IPS-NIHi7 (cell line): ENCODE measurements around the gene VSIR.

Experiments used
- DNase-seq: peaks from one replicate; pipeline ENCODE4 v3.0.0; 2012; ENCODE audit warnings: mixed read lengths; ENCODE audit errors: extremely low spot score

The VSIR gene

DNA sequence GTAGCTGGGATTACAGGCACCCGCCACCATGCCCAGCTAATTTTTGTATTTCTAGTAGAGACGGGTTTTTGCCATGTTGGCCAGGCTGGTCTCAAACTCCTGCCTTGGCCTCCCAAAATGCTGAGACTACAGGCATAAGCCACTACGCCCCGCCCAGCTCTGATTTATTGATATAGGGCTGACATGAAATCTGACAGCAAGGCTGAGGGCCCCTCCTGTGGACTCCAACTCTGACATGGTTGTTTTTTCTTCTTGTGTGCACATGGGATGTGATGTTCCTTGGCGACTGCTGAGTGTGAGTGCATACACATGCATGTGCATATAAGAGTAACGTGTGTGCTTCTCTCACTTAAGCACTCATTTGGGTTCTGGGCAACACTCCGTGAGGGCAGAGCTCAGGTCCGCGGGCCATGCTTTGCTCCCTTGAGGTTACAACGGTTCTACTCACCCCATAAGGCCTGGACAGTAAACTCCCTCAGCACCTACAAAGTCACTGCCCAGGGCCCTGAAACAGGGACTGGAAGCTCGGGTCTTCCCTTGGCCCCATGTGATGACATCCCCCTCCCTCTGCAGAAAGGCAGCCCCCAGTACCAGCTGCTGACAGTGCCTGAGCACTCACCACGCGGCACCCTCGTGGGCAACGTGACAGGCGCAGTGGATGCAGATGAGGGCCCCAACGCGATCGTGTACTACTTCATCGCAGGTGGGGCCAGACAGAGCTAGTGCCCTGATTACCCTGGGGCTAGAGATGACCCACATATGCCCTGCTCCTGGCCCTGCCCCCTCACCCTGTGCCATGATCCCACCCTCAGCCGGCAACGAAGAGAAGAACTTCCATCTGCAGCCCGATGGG lies 33.6 kb upstream of the VSIR start:
- no peak for DNase-seq

DNA sequence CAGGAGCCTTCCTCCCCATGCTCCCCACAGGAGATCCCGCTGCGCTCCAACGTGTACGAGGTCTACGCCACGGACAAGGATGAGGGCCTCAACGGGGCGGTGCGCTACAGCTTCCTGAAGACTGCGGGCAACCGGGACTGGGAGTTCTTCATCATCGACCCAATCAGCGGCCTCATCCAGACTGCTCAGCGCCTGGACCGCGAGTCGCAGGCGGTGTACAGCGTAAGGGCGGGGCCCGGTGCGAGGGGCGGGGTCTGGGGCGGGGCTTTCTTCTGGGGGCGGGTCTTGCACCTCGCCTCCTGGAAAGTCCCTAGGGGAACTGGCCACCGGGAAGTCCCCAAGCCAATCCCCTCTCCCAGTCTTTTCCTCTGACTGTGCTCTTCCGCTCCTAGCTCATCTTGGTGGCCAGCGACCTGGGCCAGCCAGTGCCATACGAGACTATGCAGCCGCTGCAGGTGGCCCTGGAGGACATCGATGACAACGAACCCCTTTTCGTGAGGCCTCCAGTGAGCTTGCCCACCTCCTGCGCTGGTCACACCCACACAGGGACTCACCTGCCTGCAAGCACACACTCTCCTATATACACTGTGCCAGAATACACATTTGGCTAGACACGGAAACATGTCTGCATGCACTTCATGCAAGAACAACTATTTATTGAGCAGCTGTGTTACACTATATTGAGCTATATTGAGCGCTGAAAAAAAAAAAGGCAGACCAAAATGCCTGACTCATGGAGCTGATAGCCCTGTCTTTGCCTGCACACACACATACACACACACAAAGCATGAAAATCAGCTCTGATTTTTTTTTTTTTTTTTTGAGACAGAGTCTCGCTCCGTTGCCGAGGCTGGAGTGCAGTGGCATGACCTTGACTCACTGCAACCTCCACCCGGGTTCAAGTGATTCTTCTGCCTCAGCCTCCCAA lies 32.7 kb upstream of the VSIR start:
- peak; percentile 96 for DNase-seq

- DNase-seq, result no peak
Observed at GRCh38 chr10:71804077-71804476, 30.8 kb upstream of the VSIR start.

DNA sequence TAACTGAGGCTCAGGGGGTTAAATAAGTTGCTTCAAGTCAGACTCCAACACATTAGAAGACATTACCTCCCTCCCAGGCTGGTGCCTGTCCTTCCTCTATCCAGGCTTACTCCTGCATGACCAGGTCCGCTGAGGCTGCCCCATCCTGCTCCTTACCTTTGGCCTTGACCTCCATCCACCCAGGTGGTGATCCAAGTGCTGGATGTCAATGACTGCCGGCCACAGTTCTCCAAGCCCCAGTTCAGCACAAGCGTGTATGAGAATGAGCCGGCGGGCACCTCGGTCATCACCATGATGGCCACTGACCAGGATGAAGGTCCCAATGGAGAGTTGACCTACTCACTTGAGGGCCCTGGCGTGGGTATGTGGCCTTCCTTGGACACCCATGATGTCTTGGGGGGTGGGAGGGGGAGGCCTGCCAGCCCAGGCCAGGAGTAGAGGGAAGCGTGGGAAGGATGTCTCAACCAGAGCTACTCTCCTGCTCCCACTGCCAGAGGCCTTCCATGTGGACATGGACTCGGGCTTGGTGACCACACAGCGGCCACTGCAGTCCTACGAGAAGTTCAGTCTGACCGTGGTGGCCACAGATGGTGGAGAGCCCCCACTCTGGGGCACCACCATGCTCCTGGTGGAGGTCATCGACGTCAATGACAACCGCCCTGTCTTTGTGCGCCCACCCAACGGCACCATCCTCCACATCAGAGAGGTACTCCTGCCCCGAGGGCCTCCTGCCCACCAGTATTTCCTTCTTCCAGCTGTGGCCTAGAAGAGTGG lies 29.6 kb upstream of the VSIR start:
- DNase-seq, result no peak

- no peak for DNase-seq
Observed at GRCh38 chr10:71802235-71802634, 28.9 kb upstream of the VSIR start.

DNA sequence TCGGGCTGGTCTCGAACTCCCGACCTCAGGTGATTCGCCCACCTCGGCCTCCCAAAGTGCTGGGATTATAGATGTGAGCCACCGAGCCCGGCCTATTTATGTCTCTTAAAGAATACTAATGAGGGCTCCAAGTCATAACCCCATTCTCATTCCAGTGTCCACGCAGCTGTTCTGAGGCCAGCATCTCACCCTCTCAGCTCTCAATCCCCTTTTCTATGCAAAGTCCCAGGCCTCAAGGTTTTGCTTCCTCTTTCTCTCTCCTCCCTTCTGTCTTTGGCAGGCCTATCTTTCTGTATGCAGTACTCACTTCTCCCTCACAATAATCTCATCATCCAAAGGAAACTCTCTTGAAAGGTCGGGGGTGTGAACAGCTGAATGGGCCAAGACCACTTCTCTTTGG lies 28.0 kb upstream of the VSIR start:
- DNase-seq, result no peak

- DNase-seq, result no peak
Observed at GRCh38 chr10:71799608-71800453, 26.5 kb upstream of the VSIR start.

DNA sequence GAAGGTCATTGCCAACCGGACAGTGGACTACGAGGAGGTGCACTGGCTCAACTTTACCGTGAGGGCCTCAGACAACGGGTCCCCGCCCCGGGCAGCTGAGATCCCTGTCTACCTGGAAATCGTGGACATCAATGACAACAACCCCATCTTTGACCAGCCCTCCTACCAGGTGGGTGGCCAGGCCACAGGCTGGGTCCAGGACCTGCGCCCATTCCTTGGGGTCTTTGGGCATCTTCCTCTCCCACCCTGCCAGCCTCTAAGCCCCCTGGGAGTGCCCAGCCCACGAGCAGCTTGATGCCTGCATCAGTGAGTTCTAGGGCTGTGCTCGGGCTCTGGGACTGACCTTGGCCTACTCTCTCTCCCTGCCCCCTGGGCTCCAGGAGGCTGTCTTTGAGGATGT lies 25.8 kb upstream of the VSIR start:
- no peak for DNase-seq

GRCh38 chr10:71798308-71798624 lies 24.9 kb upstream of the VSIR start:
- DNase-seq, result no peak

GRCh38 chr10:71797533-71798307 lies 24.4 kb upstream of the VSIR start:
- DNase-seq, result no peak

DNA sequence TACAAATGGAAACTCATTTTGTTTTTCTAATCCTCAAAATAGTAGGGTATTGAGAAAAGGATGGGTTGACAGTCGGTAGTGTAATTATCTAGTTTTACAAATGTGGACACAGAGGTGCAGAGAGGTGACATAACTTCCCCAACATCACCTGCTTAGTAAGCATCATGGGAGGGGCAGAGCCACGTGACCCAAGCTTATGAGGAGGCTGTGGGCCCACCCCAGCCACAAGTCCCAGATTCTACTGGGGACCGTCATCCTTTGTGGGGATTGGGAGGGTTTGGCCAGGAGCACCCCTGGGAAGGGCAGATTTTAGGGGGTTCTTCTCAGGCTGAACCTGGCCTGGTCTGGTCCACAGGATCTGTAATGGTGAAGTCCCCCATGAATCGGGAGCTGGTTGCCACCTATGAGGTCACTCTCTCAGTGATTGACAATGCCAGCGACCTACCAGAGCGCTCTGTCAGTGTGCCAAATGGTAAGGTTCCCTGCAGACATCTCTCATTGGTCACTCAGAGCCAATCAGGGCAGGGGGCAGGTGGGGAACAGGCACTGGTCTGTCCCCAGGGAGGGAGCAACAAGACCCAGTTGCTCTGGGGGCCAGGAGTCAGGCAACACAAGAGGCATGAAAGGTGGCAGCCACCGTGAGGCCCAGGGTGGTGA lies 23.6 kb upstream of the VSIR start:
- no peak for DNase-seq

DNA sequence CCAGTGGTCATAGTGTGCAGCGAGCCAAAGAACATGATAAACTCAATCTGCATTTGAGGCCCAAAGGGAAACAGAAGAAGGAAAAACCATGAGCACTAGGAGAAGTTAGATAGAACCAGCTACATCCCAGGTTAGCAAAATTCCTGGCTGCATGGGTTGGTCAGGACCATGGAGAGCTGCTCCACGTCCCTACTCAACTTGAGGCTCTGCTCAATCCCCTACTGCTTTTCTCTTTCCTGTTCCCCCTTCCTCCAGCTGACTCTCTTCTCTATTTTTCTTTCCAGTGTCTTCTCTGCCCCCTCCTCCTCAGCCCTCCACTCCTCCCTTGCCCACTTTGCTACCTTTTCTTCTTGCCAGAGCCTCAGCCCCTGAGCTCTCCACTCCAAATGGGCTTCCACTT lies 21.9 kb upstream of the VSIR start:
- peak; percentile 74 for DNase-seq

DNA sequence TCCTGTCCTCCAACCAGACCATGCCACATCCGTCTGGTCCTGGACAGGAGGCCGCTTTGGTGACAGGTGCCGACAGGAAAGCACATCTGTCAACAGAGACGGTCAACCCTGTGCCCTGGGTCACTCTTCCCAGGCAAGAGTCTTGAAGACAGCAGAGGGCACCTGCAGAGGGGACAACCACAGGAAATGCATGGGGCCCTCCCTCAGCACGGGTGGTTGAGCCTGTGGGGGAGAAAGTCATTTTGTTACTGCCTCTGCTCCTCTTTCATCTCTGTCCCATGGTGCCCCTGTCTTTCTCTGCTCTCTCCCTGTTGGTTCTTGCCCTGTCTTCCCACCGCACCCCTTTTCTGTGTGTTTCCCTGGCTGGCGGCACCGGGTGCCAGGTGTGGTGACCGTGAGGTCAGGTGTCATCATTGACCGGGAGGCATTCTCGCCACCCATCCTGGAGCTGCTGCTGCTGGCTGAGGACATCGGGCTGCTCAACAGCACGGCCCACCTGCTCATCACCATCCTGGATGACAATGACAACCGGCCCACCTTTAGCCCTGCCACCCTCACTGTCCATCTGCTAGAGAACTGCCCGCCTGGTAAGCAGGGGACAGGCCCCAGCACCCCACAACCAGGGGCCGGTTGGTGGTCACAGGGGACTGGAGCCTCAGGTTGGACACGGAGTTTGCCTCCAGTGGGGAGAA lies 17.6 kb upstream of the VSIR start:
- no peak for DNase-seq

GRCh38 chr10:71789871-71790270 lies 16.6 kb upstream of the VSIR start:
- DNase-seq, result no peak

GRCh38 chr10:71788954-71789353 lies 15.6 kb upstream of the VSIR start:
- no peak for DNase-seq

- no peak for DNase-seq
Observed at GRCh38 chr10:71784679-71785272, 11.5 kb upstream of the VSIR start.

DNA sequence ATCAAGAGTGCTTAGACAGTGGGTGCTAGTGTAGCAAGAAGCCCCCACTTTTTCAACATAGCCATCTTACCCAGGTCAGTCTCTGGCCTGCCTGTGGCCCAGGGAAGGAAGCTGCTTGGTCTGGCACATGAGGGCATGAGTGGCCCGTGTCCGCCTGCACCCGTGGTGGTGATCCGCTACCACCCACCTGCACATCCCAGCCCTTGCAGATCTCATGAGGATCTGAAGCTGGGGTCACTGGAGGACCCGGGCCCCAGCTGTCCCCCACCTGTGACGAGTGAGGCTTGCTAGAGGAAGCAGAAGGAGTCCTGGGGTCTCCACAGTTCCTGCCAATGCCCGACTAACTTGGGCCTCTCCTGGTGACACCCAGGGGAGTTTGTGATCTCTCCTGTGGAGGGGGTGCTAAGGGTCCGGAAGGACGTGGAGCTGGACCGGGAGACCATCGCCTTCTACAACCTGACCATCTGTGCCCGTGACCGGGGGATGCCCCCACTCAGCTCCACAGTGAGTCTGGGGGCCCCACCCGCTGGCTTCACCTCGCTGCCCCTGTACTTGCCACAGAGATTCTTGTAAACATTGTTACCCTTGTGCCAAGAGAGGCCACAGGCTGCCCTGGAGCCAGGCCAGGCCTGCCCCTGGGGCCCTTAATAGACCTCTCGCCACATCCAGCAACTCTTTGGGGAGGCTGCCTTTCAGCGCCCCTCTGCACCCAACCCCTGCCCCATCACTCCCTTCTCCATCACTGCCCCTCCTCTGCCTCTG lies 10.8 kb upstream of the VSIR start:
- no peak for DNase-seq

DNA sequence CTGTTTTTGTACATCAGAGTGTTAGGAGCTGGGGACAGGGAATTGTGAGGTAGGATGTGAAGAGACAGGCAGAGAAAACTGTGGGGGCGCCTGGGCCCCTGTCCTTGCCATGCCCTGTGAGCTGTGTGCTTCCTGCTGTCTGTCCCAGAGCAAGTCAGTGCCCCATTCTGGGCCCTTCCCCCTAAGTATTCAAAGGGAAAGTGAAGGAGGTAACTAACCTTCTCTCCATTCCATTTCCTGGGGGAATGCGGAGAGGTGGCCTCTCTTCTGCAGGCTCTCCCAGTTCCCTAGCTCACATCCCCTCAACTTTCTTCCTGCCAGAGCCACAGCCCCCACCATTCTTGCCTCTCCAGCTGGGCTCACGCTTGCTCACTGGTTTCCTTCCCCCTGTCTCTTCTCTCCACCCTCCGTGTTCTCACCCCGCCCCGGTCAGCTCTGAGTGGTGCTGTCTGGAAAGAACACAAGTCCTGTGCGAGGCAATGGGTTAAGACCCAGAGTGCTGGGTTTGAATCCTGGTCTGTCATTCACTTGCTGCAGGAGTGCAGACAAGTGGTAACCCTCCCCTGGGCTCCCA lies 9.7 kb upstream of the VSIR start:
- no peak for DNase-seq
